Body of pancreas (tissue), 4 donors: Measurements from ENCODE around the gene CELF1.

Experiments used
- POLR2A ChIP-seq, 3 donors: fragments of 450-650 bp; IDR thresholded peaks; one replicate each; pipeline ENCODE4 v1.6.1; 2016; ENCODE audit warnings: antibody characterized with exemption in 3 of 3, mild to moderate bottlenecking in 2 of 3
- TF ChIP-seq, protein P1 (sequence below), 7 experiments: fragments of 450-650 bp in 4 of 7; fragments of 200-600 bp in 3 of 7; sonication (generic) in 3 of 7; IDR thresholded peaks; one replicate each; pipeline ENCODE4 v1.5.1; 2016 to 2019; ENCODE audit warnings: antibody characterized with exemption in 7 of 7

DNA sequence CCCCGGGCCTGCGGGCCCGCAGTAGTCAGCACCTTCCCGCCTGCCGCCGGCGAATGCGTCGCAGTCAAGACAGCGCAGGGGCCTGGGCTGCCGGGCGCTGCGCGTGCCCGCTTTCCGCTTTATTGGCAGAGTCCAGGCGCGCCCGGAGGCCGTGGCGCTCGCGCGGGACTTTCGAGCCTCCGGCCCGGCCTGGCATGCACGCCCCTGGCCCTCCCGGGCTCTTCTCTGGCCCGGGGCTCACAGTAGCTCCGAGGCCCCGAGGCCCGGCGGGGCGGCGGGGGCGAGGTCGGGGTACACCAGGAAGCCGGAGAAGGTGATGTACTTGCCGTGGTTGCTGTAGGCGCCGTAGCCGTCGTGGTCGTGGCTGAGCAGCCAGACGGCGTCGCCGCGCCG lies 36.6 kb upstream of the CELF1 start:
- TF ChIP-seq POLR2A (IDR thresholded peaks at IDR 0.05) = no peak
- TF ChIP-seq, protein P1, sequence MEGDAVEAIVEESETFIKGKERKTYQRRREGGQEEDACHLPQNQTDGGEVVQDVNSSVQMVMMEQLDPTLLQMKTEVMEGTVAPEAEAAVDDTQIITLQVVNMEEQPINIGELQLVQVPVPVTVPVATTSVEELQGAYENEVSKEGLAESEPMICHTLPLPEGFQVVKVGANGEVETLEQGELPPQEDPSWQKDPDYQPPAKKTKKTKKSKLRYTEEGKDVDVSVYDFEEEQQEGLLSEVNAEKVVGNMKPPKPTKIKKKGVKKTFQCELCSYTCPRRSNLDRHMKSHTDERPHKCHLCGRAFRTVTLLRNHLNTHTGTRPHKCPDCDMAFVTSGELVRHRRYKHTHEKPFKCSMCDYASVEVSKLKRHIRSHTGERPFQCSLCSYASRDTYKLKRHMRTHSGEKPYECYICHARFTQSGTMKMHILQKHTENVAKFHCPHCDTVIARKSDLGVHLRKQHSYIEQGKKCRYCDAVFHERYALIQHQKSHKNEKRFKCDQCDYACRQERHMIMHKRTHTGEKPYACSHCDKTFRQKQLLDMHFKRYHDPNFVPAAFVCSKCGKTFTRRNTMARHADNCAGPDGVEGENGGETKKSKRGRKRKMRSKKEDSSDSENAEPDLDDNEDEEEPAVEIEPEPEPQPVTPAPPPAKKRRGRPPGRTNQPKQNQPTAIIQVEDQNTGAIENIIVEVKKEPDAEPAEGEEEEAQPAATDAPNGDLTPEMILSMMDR (IDR thresholded peaks at IDR 0.05) = no peak
